Liver (tissue), 9 donors: ENCODE results near the gene CGNL1. TPM values are rescaled to one million over a fixed set of nuclear protein-coding genes. Genes with fewer than 3 reads are reported as not detected.

Experiments used
- DNase-seq: peaks from one replicate; pipeline ENCODE4 v3.0.0-alpha.2; 2017; ENCODE audit warnings: low spot score
- H3K27ac ChIP-seq, 2 donors: one replicate each; pipeline ENCODE4 v1.7.0; 2013; ENCODE audit warnings: inconsistent platforms in 2 of 2, low read length in 2 of 2, control low read depth in 1 of 2, low read depth in 1 of 2, mild to moderate bottlenecking in 1 of 2
- H3K27me3 ChIP-seq, 4 donors: one replicate each; pipeline versions ENCODE4 v1.6.1 to v1.7.0; 2013; ENCODE audit warnings: low read length in 3 of 4, inconsistent platforms in 1 of 4, mild to moderate bottlenecking in 1 of 4, moderate library complexity in 1 of 4; ENCODE audit not compliant: control insufficient read depth in 4 of 4, insufficient read depth in 4 of 4
- H3K36me3 ChIP-seq, 4 donors: one replicate each; pipeline versions ENCODE4 v1.6.1 to v1.7.0; 2013; ENCODE audit warnings: low read length in 3 of 4, mild to moderate bottlenecking in 3 of 4, low read depth in 1 of 4, moderate library complexity in 1 of 4; ENCODE audit not compliant: control insufficient read depth in 4 of 4, insufficient read depth in 3 of 4
- H3K4me1 ChIP-seq, 4 donors: one replicate each; pipeline versions ENCODE4 v1.6.1 to v1.7.0; 2013; ENCODE audit warnings: low read length in 3 of 4, mild to moderate bottlenecking in 3 of 4, moderate library complexity in 1 of 4; ENCODE audit not compliant: control insufficient read depth in 4 of 4, insufficient read depth in 4 of 4
- H3K4me3 ChIP-seq, 3 donors: one replicate each; pipeline versions ENCODE4 v1.6.1 to v1.7.0; 2013; ENCODE audit warnings: low read length in 3 of 3, control low read depth in 1 of 3, low read depth in 1 of 3, mild to moderate bottlenecking in 1 of 3
- H3K9ac ChIP-seq, 2 donors: one replicate each; pipeline ENCODE4 v1.7.0; 2013; ENCODE audit warnings: low read length in 2 of 2, mild to moderate bottlenecking in 2 of 2, moderate library complexity in 2 of 2, control low read depth in 1 of 2, low read depth in 1 of 2
- H3K9me3 ChIP-seq, 4 donors: one replicate each; pipeline versions ENCODE4 v1.6.1 to v1.7.0; 2013; ENCODE audit warnings: low read length in 3 of 4; ENCODE audit not compliant: control insufficient read depth in 4 of 4
- ATF3 ChIP-seq: IDR thresholded peaks from 2 replicates; pipeline ENCODE4 v1.6.1; 2016; ENCODE audit warnings: antibody characterized with exemption
- CTCF ChIP-seq: fragments of 150-350 bp; IDR thresholded peaks from 2 replicates; pipeline ENCODE4 v1.5.1; 2017; ENCODE audit warnings: improper control_type of control experiment, low read depth, low read length; ENCODE audit not compliant: missing input control
- EGR1 ChIP-seq, 2 donors: IDR thresholded peaks; 2 replicates each; pipeline ENCODE4 v1.6.1; 2016 to 2018; ENCODE audit warnings: antibody characterized with exemption in 2 of 2, low read depth in 2 of 2
- FOXA1 ChIP-seq: IDR thresholded peaks from 2 replicates; pipeline ENCODE4 v1.6.1; 2016; ENCODE audit warnings: antibody characterized with exemption
- FOXA2 ChIP-seq: IDR thresholded peaks from 2 replicates; pipeline ENCODE4 v1.6.1; 2016; ENCODE audit warnings: antibody characterized with exemption
- GABPA ChIP-seq, 2 donors: IDR thresholded peaks in 1 of 2; conservative IDR thresholded peaks in 1 of 2; 2 replicates each; pipeline ENCODE4 v1.6.1; 2016; ENCODE audit warnings: antibody characterized with exemption in 2 of 2, mild to moderate bottlenecking in 1 of 2, moderate library complexity in 1 of 2
- HNF4A ChIP-seq, 2 donors: conservative IDR thresholded peaks; 2 replicates each; pipeline ENCODE4 v1.6.1; 2016; ENCODE audit warnings: antibody characterized with exemption in 2 of 2, mild to moderate bottlenecking in 2 of 2
- HNF4G ChIP-seq: IDR thresholded peaks from 2 replicates; pipeline ENCODE4 v1.6.1; 2016; ENCODE audit warnings: antibody characterized with exemption
- JUND ChIP-seq, 2 donors: IDR thresholded peaks; 2 replicates each; pipeline ENCODE4 v1.6.1; 2016; ENCODE audit warnings: antibody characterized with exemption in 2 of 2
- NR2F2 ChIP-seq: IDR thresholded peaks from 2 replicates; pipeline ENCODE4 v1.6.1; 2016; ENCODE audit warnings: antibody characterized with exemption
- RAD21 ChIP-seq, 2 donors: IDR thresholded peaks; 2 replicates each; pipeline ENCODE4 v1.6.1; 2016; ENCODE audit warnings: antibody characterized with exemption in 2 of 2, mild to moderate bottlenecking in 2 of 2
- REST ChIP-seq: IDR thresholded peaks from 2 replicates; pipeline ENCODE4 v1.6.1; 2016; ENCODE audit warnings: antibody characterized with exemption, mild to moderate bottlenecking
- RXRA ChIP-seq, 2 donors: IDR thresholded peaks; 2 replicates each; pipeline ENCODE4 v1.6.1; 2017 to 2018; ENCODE audit warnings: antibody characterized with exemption in 2 of 2, mild to moderate bottlenecking in 1 of 2
- SP1 ChIP-seq: IDR thresholded peaks from 2 replicates; pipeline ENCODE4 v1.6.1; 2018; ENCODE audit warnings: antibody characterized with exemption, mild to moderate bottlenecking
- TAF1 ChIP-seq: conservative IDR thresholded peaks from 2 replicates; pipeline ENCODE4 v1.6.1; 2016; ENCODE audit warnings: antibody characterized with exemption, mild to moderate bottlenecking
- YY1 ChIP-seq: IDR thresholded peaks from 2 replicates; pipeline ENCODE4 v1.6.1; 2016; ENCODE audit warnings: antibody characterized with exemption, mild to moderate bottlenecking
- WGBS: extraction: QIAGEN DNeasy Blood & Tissue Kit; methylation state at CpG from one replicate; pipeline ENCODE4 v1.1.7; 2013; 5-methylcytosine and 5-hydroxymethylcytosine counted together
- polyA plus RNA-seq, 2 donors: library from polyadenylated mRNA; stranded (reverse) in 1 of 2; unstranded in 1 of 2; fragments of 200-250 nt in 1 of 2; fragments of >200 nt in 1 of 2; fragmentation: Nextera tagmentation in 1 of 2; extraction: Ambion mirVana in 1 of 2; gene quantifications; one replicate each; pipeline versions ENCODE4 v1.2.1 to v1.2.3, GENCODE V29; 2013 to 2015
- total RNA-seq, 2 donors: library from RNA; depleted of rRNA; stranded (reverse); fragments of >200 nt; gene quantifications; one replicate each; pipeline ENCODE4 v1.2.3, GENCODE V29; 2014
- TF ChIP-seq, protein P1 (sequence below): IDR thresholded peaks from 2 replicates; pipeline ENCODE4 v1.6.1; 2016; ENCODE audit warnings: antibody characterized with exemption
- TF ChIP-seq, protein P2 (sequence below): IDR thresholded peaks from 2 replicates; pipeline ENCODE4 v1.6.1; 2016; ENCODE audit warnings: antibody characterized with exemption
- donor health status: healthy.
- donor health status: healthy.
- donor health status: healthy.
- donor health status: healthy.
- donor health status: healthy.

CGNL1 gene
- total and polyA plus RNA-seq, 4 donors: 12.0 to 31.9 (median 16.1) TPM

DNA sequence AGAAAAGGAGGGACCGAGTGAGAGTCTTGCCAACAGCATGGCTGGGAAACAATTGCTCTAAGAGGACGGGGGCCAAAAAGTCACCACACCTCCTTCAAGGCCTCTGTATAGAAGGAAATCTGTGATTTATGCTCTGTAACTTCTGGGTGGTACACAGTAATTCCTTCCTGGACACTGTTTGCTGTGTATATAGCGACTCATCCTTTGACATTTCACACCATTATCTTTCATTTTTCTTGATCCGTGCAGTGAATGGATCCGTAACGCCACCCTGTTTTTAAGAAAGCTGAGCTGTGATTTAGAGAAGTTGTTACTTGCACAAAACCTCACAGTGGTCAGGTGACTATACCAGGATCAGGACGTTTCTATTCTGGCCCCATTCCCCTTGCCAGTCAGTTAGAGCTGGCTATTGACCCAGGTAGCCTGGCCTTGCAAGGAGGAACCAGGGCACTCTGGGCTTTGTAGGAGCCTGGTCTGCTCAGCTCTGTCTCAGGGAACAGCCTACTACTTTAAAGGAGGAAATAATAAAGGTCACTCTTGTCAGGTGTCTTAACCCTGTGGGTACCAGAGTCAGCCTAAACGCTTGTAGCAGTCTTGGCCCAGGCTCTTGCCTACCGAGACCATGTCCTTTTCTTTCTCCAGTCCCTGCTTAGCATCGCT, 128.9 kb downstream of the CGNL1 start:
- H3K4me3 ChIP-seq: no peak overlapping the region
- H3K9me3 ChIP-seq: no peaks in the 10 kb centered on the region
- WGBS: 82% methylated on average over 10 of the region's 10 CpGs
- no peak for DNase-seq
- TF ChIP-seq REST (no peak), HNF4A (conservative IDR thresholded peaks at IDR 0.05) (no peak), FOXA2 (no peak), FOXA1 (no peak), CTCF (no peak)
- H3K36me3 ChIP-seq: peaks cover 0 to 4% (median 0%) of the 10 kb centered on the region in 4 donors
- peaks cover 2 to 20% (median 6%) of the 10 kb centered on the region in 4 donors for H3K4me1 ChIP-seq
- H3K27ac ChIP-seq: no peak overlapping the region
- no peak overlapping the region for H3K9ac ChIP-seq
- H3K27me3 ChIP-seq: no peaks in the 10 kb centered on the region

DNA sequence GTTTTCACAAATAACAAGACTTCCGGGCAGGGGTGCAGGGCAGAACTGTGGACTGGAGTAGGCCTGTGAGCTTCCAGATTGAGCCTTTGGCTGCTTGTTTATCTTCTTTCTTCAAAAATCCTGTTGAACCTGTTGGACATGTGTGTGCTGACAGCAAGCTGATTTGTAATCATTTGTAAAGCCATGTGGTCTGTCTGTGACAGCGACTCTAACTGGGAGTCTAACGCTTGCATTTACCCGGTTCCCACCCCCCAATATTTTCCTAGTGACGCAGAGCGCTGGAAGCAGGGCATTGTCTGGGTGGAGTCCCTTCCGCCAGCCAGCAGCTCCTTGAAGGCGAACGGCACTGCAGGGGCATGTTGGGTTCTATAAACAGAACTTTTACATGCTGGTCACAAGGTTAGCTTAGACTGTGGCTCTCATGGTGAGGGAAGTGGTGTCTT, 129.7 kb downstream of the CGNL1 start:
- Histone ChIP-seq H3K36me3 (peaks cover 0 to 4% (median 0%) of the 10 kb centered on the region in 4 donors), H3K4me1 (peaks cover 2 to 20% (median 6%) of the 10 kb centered on the region in 4 donors), H3K9me3 (no peaks in the 10 kb centered on the region), H3K27ac (no peak overlapping the region), H3K4me3 (no peak overlapping the region), H3K9ac (no peak overlapping the region), H3K27me3 (no peaks in the 10 kb centered on the region)
- DNase-seq: no peak
- TF ChIP-seq SP1: peak; percentile 43
- TF ChIP-seq NR2F2: no peak
- TF ChIP-seq, protein P1, sequence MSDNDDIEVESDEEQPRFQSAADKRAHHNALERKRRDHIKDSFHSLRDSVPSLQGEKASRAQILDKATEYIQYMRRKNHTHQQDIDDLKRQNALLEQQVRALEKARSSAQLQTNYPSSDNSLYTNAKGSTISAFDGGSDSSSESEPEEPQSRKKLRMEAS: peak; percentile 24
- no peak for TF ChIP-seq YY1
- no peak for TF ChIP-seq ATF3
- 71% methylated on average over 9 of the region's 9 CpGs for WGBS

DNA sequence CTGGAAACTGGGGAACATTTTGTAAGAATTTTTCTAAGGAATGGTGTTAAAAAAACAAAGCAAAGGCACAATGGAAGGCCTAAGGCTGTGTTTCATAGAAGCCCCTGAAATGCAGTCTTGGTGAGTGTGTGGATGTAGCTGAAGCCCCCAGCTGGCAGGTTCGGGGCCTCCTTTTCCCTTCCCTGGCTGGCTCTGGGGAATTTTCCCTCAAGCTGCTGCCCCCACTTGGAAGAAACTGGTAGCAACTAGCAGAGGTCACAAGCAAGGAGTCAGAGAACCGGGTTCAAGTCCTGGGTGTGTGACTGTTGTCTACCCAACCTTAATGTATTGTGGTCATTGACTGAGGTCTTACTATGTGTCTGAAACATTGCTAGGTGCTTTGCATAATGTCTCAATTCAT, 130.1 kb downstream of the CGNL1 start:
- H3K27me3 ChIP-seq: no peaks in the 10 kb centered on the region
- no peaks in the 10 kb centered on the region for H3K9me3 ChIP-seq
- H3K4me3 ChIP-seq: no peak overlapping the region
- 85% methylated on average over 2 of the region's 2 CpGs for WGBS
- DNase-seq: no peak
- peaks cover 2 to 20% (median 6%) of the 10 kb centered on the region in 4 donors for H3K4me1 ChIP-seq
- no peak overlapping the region for H3K9ac ChIP-seq
- H3K36me3 ChIP-seq: peaks cover 0 to 4% (median 0%) of the 10 kb centered on the region in 4 donors
- no peak overlapping the region for H3K27ac ChIP-seq
- TF ChIP-seq, protein P2, sequence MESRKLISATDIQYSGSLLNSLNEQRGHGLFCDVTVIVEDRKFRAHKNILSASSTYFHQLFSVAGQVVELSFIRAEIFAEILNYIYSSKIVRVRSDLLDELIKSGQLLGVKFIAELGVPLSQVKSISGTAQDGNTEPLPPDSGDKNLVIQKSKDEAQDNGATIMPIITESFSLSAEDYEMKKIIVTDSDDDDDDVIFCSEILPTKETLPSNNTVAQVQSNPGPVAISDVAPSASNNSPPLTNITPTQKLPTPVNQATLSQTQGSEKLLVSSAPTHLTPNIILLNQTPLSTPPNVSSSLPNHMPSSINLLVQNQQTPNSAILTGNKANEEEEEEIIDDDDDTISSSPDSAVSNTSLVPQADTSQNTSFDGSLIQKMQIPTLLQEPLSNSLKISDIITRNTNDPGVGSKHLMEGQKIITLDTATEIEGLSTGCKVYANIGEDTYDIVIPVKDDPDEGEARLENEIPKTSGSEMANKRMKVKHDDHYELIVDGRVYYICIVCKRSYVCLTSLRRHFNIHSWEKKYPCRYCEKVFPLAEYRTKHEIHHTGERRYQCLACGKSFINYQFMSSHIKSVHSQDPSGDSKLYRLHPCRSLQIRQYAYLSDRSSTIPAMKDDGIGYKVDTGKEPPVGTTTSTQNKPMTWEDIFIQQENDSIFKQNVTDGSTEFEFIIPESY: no peak
- TF ChIP-seq FOXA2 (no peak), HNF4G (no peak), RAD21 (IDR thresholded peaks at IDR 0.05) (no peak), ATF3 (no peak), SP1 (no peak), JUND (IDR thresholded peaks at IDR 0.05) (no peak), EGR1 (IDR thresholded peaks at IDR 0.05; ENCODE audit: low read depth in 2 of 2) (no peak), TAF1 (no peak), GABPA (IDR thresholded peaks at IDR 0.05 in 1 of 2, conservative IDR thresholded peaks at IDR 0.05 in 1 of 2) (no peak), HNF4A (conservative IDR thresholded peaks at IDR 0.05) (no peak), RXRA (IDR thresholded peaks at IDR 0.05) (no peak), NR2F2 (no peak), FOXA1 (no peak)
- TF ChIP-seq, protein P1: no peak
